Upper lobe of right lung (tissue), 1 donor: Measurements from ENCODE around the gene SERPINA9. TPM values are rescaled to one million over a fixed set of nuclear protein-coding genes. Genes with fewer than 3 reads are reported as not detected.

ENCODE experiments used
- ATAC-seq: fragments of 200-7000 bp; cut with Tn5 transposase; one replicate; pipeline ENCODE4 v1.9.1; 2020; ENCODE audit warnings: mild to moderate bottlenecking, moderate library complexity
- DNase-seq: peaks from one replicate; pipeline ENCODE4 v3.0.0-alpha.2; 2020
- H3K27ac ChIP-seq: fragments of 200-600 bp; one replicate; pipeline ENCODE4 v1.8.0; 2022
- H3K27me3 ChIP-seq: fragments of 200-600 bp; one replicate; pipeline ENCODE4 v1.8.0; 2022; ENCODE audit warnings: mild to moderate bottlenecking
- H3K36me3 ChIP-seq: fragments of 200-600 bp; one replicate; pipeline ENCODE4 v1.8.0; 2022
- H3K4me1 ChIP-seq: fragments of 200-600 bp; one replicate; pipeline ENCODE4 v1.8.0; 2022
- H3K4me3 ChIP-seq: fragments of 200-600 bp; one replicate; pipeline ENCODE4 v1.8.0; 2022; ENCODE audit warnings: mild to moderate bottlenecking
- H3K9me3 ChIP-seq: fragments of 200-600 bp; one replicate; pipeline ENCODE4 v1.8.0; 2022
- CTCF ChIP-seq: fragments of 200-600 bp; IDR thresholded peaks from one replicate; pipeline ENCODE4 v1.8.0; 2022; ENCODE audit warnings: antibody characterized with exemption
- intact Hi-C: fragments of 100-400 bp; cut with DNase I; formaldehyde crosslinking; loops from one replicate; pipeline ENCODE4 v1.11.0; 2022
- total RNA-seq: library from RNA; stranded (reverse); fragmentation: NEBNext Ultra II Directional; extraction: Animal tissue kit (Norgen Biotek cat#: 25700); gene quantifications from one replicate; pipeline ENCODE4 v1.2.1, GENCODE V29; 2021
- donor health status: DM: no; HTN: yes; CAD: no; lungs with severe emphysema.

Gene SERPINA9
- total RNA-seq, 1 donor from 2014 or later, result not detected

- DNase-seq (no peak), ATAC-seq (no peak)
- intact Hi-C loops, result no loop called here
- Histone ChIP-seq H3K27ac (no peak overlapping the region), H3K36me3 (no peaks in the 10 kb centered on the region), H3K9me3 (no peaks in the 10 kb centered on the region), H3K27me3 (peaks cover 4% of the 10 kb centered on the region), H3K4me3 (no peak overlapping the region), H3K4me1 (no peaks in the 10 kb centered on the region)
- no peak for TF ChIP-seq CTCF
Measured at GRCh38 chr14:94447206-94447605, 28.8 kb downstream of the SERPINA9 start.

GRCh38 chr14:94446126-94446525, 29.9 kb downstream of the SERPINA9 start:
- Histone ChIP-seq H3K9me3 (no peaks in the 10 kb centered on the region), H3K4me3 (no peak overlapping the region), H3K27ac (no peak overlapping the region), H3K4me1 (no peaks in the 10 kb centered on the region), H3K36me3 (no peaks in the 10 kb centered on the region), H3K27me3 (peaks cover 4% of the 10 kb centered on the region)
- DNase-seq (no peak), ATAC-seq (no peak)
- TF ChIP-seq CTCF, result no peak
- intact Hi-C loops, result no loop called here

GRCh38 chr14:94445003-94445402, 31.0 kb downstream of the SERPINA9 start:
- Histone ChIP-seq H3K4me1 (no peaks in the 10 kb centered on the region), H3K4me3 (no peak overlapping the region), H3K9me3 (no peaks in the 10 kb centered on the region), H3K27me3 (peaks cover 4% of the 10 kb centered on the region), H3K27ac (no peak overlapping the region), H3K36me3 (no peaks in the 10 kb centered on the region)
- intact Hi-C loops, result no loop called here
- no peak for TF ChIP-seq CTCF
- no peak for DNase-seq
- no peak for ATAC-seq

GRCh38 chr14:94441531-94442205, 34.3 kb downstream of the SERPINA9 start:
- intact Hi-C loops, result no loop called here
- Histone ChIP-seq H3K27ac (no peak overlapping the region), H3K4me3 (no peak overlapping the region), H3K36me3 (no peaks in the 10 kb centered on the region), H3K27me3 (peaks cover 17% of the 10 kb centered on the region), H3K9me3 (no peaks in the 10 kb centered on the region), H3K4me1 (no peaks in the 10 kb centered on the region)
- no peak for TF ChIP-seq CTCF
- DNase-seq (no peak), ATAC-seq (no peak)

- intact Hi-C loops, result no loop called here
- no peak for DNase-seq
Measured at GRCh38 chr14:94441130-94441529, 34.9 kb downstream of the SERPINA9 start.

More at GRCh38 chr14:94441130-94441529, 34.9 kb downstream of the SERPINA9 start:
- Histone ChIP-seq H3K9me3 (no peaks in the 10 kb centered on the region), H3K4me1 (no peaks in the 10 kb centered on the region), H3K4me3 (no peak overlapping the region), H3K27me3 (peaks cover 20% of the 10 kb centered on the region), H3K36me3 (no peaks in the 10 kb centered on the region), H3K27ac (no peak overlapping the region)
- no peak for TF ChIP-seq CTCF
- ATAC-seq, result no peak
